ENCODE measurements around the gene GPX7.

- TF ChIP-seq CSDC2 (CRISPR knock-in tag; IDR thresholded peaks at IDR 0.05) (no peak), TCF4 (CRISPR knock-in tag; IDR thresholded peaks at IDR 0.05; ENCODE audit: borderline replicate concordance) (no peak), RARB (CRISPR knock-in tag; IDR thresholded peaks at IDR 0.05) (no peak), ESRRG (CRISPR knock-in tag; IDR thresholded peaks at IDR 0.05) (no peak), CREB5 (CRISPR knock-in tag; IDR thresholded peaks at IDR 0.05; ENCODE audit: low read depth) (no peak), BACH2 (CRISPR knock-in tag; IDR thresholded peaks at IDR 0.05; ENCODE audit: borderline replicate concordance) (no peak), SNAI2 (CRISPR knock-in tag; IDR thresholded peaks at IDR 0.05) (no peak), PPARA (CRISPR knock-in tag; IDR thresholded peaks at IDR 0.05; ENCODE audit: borderline replicate concordance) (no peak), PATZ1 (CRISPR knock-in tag; IDR thresholded peaks at IDR 0.05; ENCODE audit: borderline replicate concordance) (no peak), ZNF565 (CRISPR knock-in tag; conservative IDR thresholded peaks at IDR 0.05; ENCODE audit: low read depth) (no peak), ZFP30 (CRISPR knock-in tag; IDR thresholded peaks at IDR 0.05) (no peak), POU6F1 (CRISPR knock-in tag; IDR thresholded peaks at IDR 0.05; ENCODE audit: borderline replicate concordance, low read depth) (no peak), ZC3H10 (CRISPR knock-in tag; IDR thresholded peaks at IDR 0.05) (no peak)
Observed at GRCh38 chr1:52567943-52568342, 34.2 kb upstream of the GPX7 start.
